Femur (tissue), 1 donor: ENCODE data around the gene RFX3.

Experiments
- DNase-seq: peaks from one replicate; pipeline ENCODE4 v3.0.0-alpha.2; 2017

RFX3 gene

DNA sequence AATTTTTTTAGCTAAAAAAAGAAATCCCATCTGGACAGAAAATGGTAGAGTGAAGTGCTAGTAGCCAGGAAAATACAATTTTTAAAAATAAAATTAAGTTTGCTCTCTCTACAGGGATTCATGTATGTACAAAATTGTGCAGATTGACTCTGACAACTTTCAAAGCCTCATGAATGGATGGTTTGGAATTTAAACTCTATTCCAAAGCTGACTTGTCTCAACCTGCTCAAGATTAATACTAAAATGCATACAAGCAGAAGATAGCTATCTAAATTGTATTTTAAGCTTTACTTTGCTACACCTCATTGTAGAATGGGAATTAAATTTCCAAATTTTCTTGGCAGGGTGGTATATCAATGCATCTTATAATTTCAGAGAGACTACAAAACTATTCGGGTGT, 257.6 kb downstream of the RFX3 start:
- DNase-seq = no peak

DNA sequence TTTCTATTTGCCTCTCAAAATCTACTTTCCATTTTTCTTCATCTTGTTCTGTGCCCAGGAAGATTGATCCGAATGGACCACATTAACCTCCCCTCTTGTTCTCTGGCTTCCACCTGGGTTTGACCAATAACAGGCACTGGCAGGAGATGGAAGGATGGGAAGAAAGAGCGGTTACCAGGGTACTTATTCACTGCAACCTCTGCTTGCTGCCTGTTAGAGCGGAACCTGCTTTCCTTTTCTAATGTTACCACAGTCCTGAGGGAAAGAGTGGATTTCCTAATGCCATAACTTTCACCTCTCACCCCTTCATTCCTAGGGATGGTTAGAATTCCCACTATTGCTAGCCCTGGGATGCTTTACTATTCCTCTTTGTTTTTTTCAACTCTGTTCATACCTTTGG, 262.1 kb downstream of the RFX3 start:
- DNase-seq = no peak

DNA sequence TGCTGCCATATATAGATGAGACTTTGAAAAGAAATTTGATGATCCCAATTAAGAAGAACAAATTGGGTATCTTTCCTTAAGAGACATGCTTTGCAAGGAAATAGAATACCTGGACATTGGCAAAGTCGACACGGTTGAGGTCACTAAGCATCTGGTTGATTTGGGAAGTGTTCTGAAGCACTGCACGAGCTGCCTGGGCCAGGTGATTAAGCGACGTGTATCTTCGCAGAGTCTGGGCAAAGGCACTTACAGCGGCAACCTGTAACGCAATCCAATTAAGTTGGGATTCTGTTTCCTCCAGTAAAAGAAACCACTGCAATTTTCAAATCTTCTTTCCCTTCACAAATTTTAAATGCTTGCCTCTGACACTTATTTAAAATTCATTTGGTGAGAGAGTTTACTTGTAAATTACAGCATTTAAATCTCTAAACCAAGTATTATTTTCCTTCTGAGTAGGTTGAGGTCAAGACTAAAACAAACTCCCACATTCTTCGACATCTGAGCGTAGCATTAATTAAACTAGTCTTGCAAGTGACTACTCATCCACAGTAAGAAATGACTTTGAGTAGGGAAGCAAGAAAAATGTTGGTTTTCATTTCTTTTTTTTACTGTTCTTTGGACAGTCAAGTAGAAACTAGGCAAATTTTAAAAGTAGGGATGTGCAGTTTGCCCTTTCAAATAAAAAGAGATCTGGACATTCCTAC, 262.8 kb downstream of the RFX3 start:
- no peak for DNase-seq

DNA sequence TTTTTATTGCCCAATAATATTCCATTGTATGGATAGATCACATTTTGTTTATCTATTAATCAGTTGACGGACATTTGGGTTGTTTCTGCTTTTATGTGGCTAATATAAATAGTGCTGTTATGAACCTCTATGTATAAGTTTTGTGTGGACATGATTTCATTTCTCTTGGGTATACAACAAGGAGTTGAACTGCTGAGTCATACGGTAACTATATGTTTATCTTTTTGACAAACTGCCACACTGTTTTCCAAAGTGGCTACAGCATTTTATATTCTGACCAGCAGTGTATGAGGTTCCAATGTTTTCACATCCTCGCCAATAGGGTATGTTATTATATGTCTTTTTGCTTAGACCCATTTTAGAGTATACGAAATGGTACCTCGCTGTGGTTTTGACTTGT, 264.3 kb downstream of the RFX3 start:
- no peak for DNase-seq

DNA sequence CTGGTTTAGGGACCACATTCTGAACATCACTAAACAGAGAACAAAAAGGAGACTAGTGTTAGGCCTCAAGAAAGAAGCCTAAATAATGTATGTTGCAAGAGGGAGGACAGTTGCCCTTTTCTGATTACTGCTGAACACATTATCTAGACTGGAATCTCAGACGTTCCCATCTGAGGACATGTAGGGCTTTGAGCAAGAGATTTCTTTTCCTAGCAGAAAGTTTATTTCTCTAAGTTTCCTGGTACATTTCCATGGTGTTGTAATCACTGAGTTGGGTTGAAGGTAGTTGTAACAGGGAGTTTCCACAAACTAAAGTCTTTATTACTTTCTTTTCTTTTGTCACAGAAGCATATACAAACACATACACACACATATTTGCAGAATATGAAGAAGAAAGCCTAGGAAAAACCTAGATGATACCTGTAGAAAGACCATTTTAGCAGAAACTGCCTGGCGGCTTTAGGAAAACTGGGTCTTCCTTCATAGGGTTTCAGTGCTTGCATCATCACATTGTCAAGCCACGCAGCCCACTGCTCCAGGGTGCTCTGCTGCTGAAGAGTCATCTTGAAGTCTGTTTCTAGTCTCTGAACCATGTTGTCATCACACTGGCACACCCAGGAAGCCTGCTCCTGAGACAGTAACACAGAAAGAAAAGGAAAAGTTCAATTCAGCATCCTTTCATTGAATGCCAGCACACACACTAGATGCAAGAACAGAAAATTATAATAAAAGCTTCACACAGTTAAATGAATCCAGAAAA, 269.1 kb downstream of the RFX3 start:
- no peak for DNase-seq

DNA sequence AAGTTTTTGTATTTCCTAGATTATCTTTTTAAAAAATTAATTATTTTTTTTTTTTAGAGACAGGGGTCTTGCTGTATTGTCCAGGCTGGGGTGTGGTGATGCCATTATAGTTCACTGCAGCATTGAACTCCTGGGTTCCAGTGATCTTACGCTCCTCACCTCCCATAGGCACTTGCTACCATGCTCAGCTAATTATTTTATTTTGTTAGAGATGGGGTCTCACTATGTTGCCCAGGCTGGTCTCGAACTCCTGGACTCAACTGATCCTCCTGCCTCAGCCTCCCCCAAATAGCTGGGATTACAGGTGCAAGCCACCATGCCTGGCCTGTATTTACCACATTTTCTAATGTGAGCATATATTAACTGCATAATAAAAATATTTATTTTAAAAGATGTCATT, 274.5 kb downstream of the RFX3 start:
- no peak for DNase-seq

DNA sequence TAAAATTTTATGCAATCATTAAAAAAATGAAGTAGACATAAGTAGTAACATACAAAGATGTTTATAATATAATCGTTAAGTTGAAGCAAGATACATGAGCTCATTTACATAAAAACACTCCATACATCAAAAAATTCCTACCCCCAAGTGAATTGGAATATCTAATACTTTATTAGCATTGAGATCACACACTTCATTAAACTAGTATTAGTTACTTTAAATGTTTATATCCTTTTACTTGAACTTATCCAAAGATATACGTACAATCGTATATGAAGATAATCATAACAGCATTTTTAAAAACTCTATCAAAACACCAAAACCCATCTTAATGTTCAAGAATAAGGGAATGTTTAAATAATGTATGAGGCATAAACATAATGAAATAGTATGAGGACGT, 275.1 kb downstream of the RFX3 start:
- DNase-seq = no peak

DNA sequence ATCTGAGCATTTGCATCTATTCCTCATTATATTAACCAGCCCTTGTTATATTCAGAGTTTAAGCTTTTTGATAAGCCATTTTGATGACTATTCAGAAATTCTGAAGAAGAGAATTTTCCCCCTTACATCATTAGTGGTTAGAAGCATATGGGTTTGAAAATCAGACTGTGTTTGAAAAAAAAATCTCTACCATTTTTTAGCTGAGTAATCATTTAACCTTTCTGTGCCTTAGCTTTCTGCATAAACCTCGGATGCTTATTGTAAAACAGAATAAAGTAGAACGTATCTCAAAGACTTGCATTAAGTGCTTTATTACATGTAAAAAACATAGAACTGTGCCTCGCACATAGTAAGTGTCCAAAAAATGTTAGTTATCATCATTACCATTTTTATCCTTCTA, 278.6 kb downstream of the RFX3 start:
- no peak for DNase-seq

DNA sequence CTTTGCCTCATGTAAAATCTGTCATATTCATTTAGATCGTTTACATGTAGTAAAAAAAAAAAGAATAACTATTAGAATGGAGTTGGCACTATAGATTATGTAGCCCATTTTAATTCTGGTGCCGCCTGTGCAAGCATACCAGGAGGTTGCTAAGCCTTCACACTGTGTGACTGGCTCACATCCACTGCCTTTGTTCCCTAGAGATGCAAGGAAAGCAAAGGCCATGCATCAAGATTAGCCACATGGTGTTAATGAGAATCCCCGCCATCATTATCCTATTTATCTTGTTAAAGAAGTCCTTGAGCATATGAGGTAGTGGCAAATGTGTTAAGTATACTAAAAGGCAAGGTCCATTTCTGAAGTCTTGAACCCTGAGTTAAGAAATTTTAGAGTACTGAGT, 279.6 kb downstream of the RFX3 start:
- DNase-seq = no peak

DNA sequence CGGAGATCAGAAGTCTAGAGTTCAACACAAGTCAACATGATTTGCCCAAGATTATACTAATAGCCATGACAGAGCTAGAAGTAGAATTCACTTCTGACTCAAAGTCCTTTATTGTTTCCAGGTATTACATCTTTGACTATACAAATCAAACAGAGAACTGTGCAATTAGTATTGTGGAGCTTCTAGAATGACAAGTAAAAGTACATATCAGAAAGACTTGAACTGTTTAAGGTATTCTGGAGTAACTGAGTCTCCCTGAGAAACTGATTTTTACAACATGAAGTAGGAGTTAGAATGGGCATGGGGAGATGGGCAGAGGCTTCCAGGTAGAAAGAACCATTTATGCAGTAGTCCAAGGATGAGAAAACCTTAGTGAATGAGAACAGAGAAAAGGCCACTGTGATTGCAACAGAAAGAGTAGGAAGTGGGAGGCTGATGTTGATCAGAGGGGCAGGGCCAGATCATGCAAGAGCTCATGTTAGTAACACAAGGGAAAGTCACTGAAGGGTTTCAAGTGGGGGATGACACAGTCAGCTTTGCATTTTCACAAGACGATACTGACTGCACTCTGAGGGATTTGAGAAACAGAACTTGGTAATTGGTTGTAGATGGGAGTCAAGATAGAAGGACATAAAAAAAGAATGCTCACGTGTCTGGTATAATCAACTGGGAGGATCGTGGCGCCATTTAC, 280.7 kb downstream of the RFX3 start:
- DNase-seq = no peak

DNA sequence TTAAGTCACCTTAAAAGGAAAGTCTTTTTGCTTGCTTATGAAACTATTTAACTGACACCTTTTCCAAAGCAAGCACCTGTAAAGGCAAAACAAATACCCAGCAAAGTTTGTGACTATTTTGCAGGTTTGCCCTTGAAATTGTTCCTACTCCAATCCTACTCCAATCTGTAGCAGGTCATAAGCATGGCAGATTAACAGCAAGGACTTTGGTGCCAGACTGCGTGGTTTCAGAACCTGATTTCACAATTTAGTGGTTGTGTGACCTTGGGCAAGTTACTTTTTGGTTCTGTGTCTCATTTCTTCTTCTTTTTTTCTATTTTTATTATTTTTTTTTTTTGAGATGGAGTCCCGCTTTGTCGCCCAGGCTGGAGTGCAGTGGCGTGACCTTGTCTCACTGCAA, 282.1 kb downstream of the RFX3 start:
- DNase-seq = no peak

DNA sequence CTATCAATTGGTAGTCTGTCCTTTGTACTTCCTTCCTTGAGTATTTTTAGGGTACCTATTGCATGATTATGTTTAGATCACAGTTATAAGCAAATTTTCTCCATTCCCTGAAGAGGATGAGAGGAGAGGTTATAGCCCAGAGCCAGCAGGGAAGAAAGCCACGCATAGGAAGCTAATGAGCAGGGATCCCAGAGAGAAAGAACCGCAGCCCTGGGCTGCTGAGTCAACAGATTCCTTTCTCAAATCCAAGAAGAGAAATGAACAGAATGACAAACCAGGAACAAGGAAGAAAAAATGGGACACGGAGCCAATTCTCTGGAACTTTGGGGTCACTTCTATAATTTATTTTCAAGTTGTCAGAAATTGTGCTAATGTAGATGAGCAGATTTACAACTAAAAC, 284.5 kb downstream of the RFX3 start:
- peak; percentile 25 for DNase-seq

DNA sequence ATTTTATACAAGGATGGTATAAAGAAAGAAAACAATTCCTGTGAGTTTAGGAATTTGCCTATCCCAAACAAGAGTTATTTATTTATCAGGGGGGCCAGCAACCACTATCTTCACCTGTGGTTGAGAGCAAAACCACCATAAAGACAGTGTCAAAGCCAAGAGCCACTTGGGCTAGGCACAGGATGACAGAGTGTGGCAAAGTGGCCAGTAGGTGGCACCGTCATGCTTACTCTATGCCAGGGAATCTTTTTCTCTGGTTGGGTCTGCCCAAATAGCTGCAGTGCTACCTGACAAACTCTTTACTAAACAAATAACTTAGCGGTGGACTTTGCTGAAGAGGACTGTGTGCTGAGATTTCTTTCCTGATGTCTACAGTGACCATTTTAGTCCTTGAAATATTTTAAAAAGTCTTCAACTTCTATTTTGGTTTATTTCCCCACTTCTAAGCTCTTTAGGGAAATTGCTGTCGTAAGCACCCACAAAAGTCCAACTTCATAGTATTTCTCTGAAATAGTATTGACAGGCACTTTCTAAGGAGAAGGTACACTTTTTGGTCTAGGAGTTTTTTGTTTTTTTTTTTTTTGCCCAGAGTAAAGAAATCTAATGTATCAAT, 285.0 kb downstream of the RFX3 start:
- peak; percentile 69 for DNase-seq

DNA sequence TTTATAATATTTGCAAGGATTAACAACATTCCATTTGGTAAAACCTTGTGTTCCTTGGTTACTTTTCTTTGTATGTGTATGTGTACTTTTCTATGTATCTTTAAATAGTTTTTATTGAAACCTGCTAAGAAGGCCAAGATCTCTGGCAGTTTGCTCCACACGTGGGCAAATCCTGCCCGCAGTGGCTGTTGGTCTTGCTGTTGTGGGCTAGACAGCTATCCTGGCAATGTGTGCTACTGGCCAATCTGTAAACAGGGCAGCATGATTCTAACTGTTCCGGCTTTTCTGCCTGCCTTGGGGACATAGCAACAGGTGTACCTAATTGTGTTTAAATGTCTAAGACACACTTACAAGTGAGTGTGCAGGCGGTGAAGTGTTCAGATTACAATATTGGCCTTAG, 286.6 kb downstream of the RFX3 start:
- DNase-seq = no peak

DNA sequence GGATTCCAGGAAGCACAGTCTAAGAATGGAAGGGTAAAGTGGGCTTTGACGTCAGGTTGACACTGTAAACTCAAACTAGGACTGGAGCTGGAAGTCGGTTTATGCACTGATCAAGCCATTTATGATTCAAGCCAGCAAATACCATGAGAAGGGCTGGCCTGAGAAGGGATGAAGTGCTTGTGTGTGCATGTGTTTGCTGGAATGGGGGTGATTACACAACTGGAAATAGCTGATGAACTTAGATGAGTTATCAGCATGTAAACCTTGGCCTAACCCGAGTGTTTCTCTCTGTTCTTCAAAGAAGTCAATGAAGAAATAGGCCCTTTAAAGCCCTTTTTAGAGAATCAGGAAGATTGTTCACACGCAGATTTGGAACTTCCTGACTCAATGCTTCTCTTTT, 287.6 kb downstream of the RFX3 start:
- no peak for DNase-seq

DNA sequence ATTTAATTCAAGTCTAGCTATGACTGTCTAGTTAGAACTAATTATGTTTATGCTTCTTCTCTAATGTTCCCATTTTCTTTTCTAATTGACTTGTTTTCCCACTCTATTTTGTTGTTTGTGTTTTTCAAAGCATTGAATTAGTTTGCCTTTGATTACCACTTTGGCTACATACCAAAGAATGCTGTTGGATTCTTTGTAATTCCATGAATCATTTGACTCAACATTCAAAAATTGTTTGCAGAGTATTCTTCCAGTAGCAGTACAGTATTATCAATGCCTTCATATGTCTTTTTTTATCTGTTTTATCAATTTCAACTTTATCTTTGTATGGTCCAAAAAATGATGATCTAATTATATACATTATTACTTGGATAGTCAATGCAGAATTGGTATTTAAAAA, 288.7 kb downstream of the RFX3 start:
- no peak for DNase-seq

DNA sequence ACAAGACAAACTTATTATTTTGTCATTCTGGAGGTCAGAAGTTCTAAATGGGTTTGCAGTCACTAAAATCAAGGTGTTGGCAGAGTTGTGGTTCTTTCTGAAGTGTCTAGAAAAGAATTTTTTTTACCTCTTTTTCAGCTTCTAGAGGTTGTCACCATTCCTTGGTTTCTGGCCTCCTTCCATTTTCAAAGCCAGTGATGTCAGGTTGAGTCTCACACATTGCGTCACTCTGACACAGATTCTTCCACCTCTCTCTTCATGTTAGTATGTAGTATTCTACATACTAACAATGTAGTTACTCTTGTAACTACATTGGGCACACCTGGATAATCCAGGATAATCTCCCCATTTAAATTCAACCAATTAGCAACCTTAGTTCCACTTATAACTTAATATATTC, 290.3 kb downstream of the RFX3 start:
- no peak for DNase-seq

DNA sequence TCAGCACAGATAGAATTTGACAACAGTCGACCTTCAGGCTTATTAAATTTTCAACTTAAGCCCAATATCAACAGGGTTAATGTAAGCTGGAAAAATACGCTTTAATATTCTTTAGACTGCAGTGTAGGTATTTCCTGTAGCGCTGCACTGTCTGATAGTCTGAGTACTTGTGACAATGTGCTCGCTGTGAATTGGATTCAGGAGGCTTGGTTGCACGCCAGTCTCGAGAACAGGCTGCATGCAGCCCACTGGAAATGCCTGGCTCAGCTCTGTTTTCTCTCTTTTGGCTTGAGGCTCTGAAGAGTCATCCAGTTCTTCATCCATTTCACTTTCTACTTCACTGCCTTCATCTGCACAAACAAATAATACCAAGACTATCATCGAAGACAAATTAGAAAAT, 300.9 kb downstream of the RFX3 start:
- peak; percentile 52 for DNase-seq

DNA sequence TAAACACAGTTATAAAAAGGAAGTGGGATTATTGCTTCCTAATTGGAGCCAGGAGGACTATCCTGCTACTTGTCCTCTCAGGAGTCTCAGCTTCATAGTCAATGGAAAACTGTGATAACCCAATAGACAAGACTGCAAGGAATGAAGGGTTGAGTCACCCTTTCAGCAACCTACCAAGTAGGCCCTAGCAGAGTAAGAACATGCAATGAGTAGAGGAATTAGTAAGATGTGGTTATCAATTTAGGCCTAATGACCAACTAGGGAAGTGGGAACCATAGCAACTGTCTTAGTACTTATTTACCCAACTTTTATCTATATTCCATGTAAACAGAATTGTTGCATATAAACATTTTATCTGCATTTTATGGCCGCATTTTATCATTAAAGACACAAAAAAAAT, 310.1 kb downstream of the RFX3 start:
- no peak for DNase-seq

DNA sequence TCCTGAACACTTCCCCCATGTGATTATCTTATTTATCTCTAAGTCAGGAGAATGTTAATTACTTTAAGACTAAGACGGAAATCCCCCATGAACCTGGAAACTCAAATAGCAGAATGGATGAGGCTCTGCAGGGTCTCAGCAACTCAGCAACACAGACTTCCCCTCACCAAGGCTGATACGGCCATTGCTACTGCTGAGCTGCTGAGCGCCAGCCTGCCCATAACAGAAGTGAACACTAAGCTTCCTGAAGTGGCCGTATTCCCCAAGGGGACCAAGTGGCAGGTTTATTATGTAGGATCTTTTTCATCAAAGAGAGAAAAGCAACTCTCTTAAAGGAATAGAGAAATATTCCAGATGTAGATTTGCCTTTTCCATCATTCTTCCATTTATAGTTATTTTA, 311.1 kb downstream of the RFX3 start:
- no peak for DNase-seq

DNA sequence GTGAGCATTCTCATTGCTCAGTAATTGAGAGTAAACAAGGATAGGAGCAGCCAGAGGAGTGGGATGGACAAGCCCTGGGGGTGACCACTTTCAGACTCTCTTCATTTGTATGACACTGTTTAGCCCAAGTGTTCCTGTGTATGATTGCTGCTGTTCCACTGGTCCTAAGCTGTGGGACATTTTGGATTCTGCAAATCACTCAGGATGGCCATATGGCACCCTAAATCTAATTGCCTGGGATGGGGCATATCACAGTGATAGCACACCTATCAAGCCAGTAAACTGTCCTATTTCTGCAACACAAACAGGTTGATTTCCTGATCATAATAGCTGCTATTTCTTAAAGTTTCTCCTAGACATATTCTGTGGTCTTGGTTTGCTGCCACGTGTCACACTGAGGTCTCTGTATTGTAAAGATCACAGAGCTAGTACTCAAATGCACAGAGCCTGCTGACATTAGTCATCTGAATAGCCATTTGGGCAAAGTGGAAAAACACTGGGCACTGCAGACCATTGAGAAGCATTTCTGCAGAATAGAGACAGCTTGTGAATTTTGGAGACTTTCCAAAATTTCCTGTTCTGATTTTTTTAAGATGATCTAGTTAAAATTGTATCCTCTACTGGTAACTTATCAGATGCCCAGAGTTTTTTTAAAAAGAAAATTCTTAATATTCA, 320.2 kb downstream of the RFX3 start:
- DNase-seq = no peak

DNA sequence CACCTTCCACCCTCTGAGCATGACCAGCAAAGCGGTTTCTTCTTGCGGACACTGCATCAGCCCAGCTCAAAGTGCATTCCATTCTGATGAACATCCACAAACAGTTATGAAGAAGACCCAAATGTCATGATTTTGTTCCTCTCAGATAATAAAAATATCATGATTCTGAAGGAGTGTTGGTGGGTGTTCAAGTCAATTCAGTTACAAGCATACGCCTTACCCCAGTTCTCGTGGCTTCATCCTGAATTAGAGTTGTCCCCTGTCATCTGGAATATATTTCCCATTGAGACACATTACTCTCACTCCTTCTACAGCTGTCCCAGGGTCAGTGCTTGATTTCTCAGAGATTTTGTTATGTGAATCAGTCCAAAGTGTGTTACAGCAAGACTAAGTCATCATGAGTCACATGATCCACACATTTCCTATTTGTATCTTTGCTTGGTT, 325.4 kb downstream of the RFX3 start:
- no peak for DNase-seq

DNA sequence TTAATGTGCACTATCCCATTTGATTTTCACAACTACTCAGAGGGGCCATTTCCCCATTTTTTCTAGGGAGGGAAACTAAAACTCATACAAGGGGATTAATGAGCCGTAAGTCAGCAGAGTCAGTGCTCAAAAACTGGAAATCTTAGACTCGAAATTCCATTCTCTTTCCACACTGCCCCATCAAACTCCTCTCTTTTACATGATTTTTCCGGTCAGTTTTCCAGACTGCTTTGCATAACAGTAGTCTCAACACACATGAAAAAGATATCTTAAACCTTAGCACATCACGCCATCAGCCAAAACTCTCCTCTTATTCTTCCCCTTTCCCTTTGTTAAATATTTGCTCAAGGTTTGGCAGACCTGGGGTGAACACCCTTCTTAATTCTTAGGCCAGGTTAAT, 332.0 kb downstream of the RFX3 start:
- DNase-seq = no peak
